Measurements from ENCODE around the gene AGRN. TPM values are rescaled to one million over a fixed set of nuclear protein-coding genes. Genes with fewer than 3 reads are reported as not detected.
"Not testable (repeated sequence)": the region's sequence is repeated elsewhere in the genome, so short reads cannot be mapped to it uniquely, and the experiment has no call there.

AGRN gene
- total and polyA plus RNA-seq, 5 experiments from 2014 or later: 0.15 to 6.4 (median 0.71) TPM

GRCh38 chr1:1098681-1099421 is 78.9 kb downstream of the AGRN start:
- peaks cover 0 to 5% (median 4%) of the 10 kb centered on the region in 3 donors for H3K36me3 Mint-ChIP-seq
- peak overlapping the region; percentile 7 to 71 (median 43) for H3K4me3 Mint-ChIP-seq

GRCh38 chr1:1099506-1100183 is 79.7 kb downstream of the AGRN start:
- Mint-ChIP-seq H3K27me3 (no peaks in the 10 kb centered on the region), H3K4me1 (peaks cover 34 to 66% (median 46%) of the 10 kb centered on the region in 4 donors), H3K27ac (peak overlapping the region; percentile 28 to 91 (median 73)), H3K9me3 (peaks cover 0 to 24% (median 12%) of the 10 kb centered on the region in 9 donors), H3K4me3 (peak overlapping the region; percentile 7 to 71 (median 43)), H3K36me3 (peaks cover 0 to 5% (median 4%) of the 10 kb centered on the region in 3 donors)
- DNase-seq: peak in 1 of 10 donors; percentile 56
- ATAC-seq: peak in 1 of 2 donors; percentile 37
- POLR2A ChIA-PET: no interaction called here

More at GRCh38 chr1:1098681-1099421, 78.9 kb downstream of the AGRN start:
- H3K9me3 Mint-ChIP-seq: peaks cover 0 to 24% (median 12%) of the 10 kb centered on the region in 9 donors
- peak; percentile 23 to 44 for ATAC-seq
- peak overlapping the region; percentile 28 to 91 (median 73) for H3K27ac Mint-ChIP-seq
- H3K4me1 Mint-ChIP-seq: peaks cover 28 to 58% (median 38%) of the 10 kb centered on the region in 4 donors
- no peaks in the 10 kb centered on the region for H3K27me3 Mint-ChIP-seq
- DNase-seq: peak in 3 of 10 donors; percentile 22 to 68 (median 60)
- POLR2A ChIA-PET: no interaction called here

- H3K36me3 Mint-ChIP-seq: peaks cover 0 to 5% (median 4%) of the 10 kb centered on the region in 3 donors
- DNase-seq (no peak), ATAC-seq (no peak)
- peak overlapping the region in 2 of 10 donors; percentile 11 to 83 for H3K27ac Mint-ChIP-seq
- H3K4me1 Mint-ChIP-seq: peaks cover 37 to 70% (median 50%) of the 10 kb centered on the region in 4 donors
- POLR2A ChIA-PET: interaction anchor here (1.2 kb wide), 1 partner anchor 36 kb away, joined by 3 read pairs; no protein-coding TSS in a partner anchor
- peak overlapping the region in 4 of 10 donors; percentile 13 to 26 (median 20) for H3K4me3 Mint-ChIP-seq
- peaks cover 0 to 24% (median 12%) of the 10 kb centered on the region in 9 donors for H3K9me3 Mint-ChIP-seq
- H3K27me3 Mint-ChIP-seq: no peaks in the 10 kb centered on the region
Observed at GRCh38 chr1:1100296-1100695, 80.4 kb downstream of the AGRN start.

GRCh38 chr1:1101503-1101902 is 81.6 kb downstream of the AGRN start:
- no peaks in the 10 kb centered on the region for H3K27me3 Mint-ChIP-seq
- peaks cover 39 to 75% (median 53%) of the 10 kb centered on the region in 4 donors for H3K4me1 Mint-ChIP-seq
- H3K27ac Mint-ChIP-seq: peak overlapping the region in 1 of 10 donors; percentile 22
- no peak overlapping the region for H3K4me3 Mint-ChIP-seq
- H3K36me3 Mint-ChIP-seq: peaks cover 0 to 5% (median 4%) of the 10 kb centered on the region in 3 donors
- H3K9me3 Mint-ChIP-seq: peaks cover 0 to 24% (median 12%) of the 10 kb centered on the region in 9 donors
- POLR2A ChIA-PET: interaction anchor here (1.1 to 1.2 kb wide), 2 partner anchors 14 to 37 kb away, joined by 3 read pairs; partner anchors contain the start of gene C1orf159
- ATAC-seq (no peak), DNase-seq (no peak)

GRCh38 chr1:1104152-1104551 is 84.2 kb downstream of the AGRN start:
- DNase-seq: peak in 4 of 10 donors; percentile 16 to 45 (median 26)
- H3K36me3 Mint-ChIP-seq, H3K27me3 Mint-ChIP-seq: not testable (repeated sequence)
- H3K9me3 Mint-ChIP-seq: peaks cover 0 to 18% (median 7%) of the 10 kb centered on the region in 9 donors
- peaks cover 35 to 66% (median 53%) of the 10 kb centered on the region in 4 donors for H3K4me1 Mint-ChIP-seq
- H3K27ac Mint-ChIP-seq: peak overlapping the region; percentile 80 to 96 (median 88)
- H3K4me3 Mint-ChIP-seq: peak overlapping the region; percentile 25 to 84 (median 69)
- peak; percentile 80 to 88 for ATAC-seq
- POLR2A ChIA-PET: interaction anchor here (1.3 to 1.6 kb wide), 3 partner anchors 9 to 90 kb away, joined by 3 to 6 read pairs (median 3); partner anchors contain the start of genes C1orf159 and ISG15

Other genes starting within 250 kb of the AGRN start
- not detected for gene SAMD11, start 96.2 kb upstream of the AGRN start, total RNA-seq
- gene SAMD11, start 96.2 kb upstream of the AGRN start, polyA plus RNA-seq: under 1 TPM in 1 of 3 donors, not detected in 2; 0.29 TPM
- gene NOC2L, start 60.9 kb upstream of the AGRN start, total RNA-seq: 10 to 100 TPM; 72.3 to 78.3 TPM
- gene NOC2L, start 60.9 kb upstream of the AGRN start, polyA plus RNA-seq: 10 to 100 TPM; 49.5 to 68.2 (median 60.5) TPM
- 10 to 100 TPM; 36.4 to 37.4 TPM for gene KLHL17, start 59.5 kb upstream of the AGRN start, total RNA-seq
- gene KLHL17, start 59.5 kb upstream of the AGRN start, polyA plus RNA-seq: 1 to 10 TPM in 2 of 3 donors, under 1 TPM in 1; 0.94 to 2.0 (median 1.1) TPM
- under 1 TPM; 0.60 to 0.93 TPM for gene PLEKHN1, start 53.6 kb upstream of the AGRN start, total RNA-seq
- gene PLEKHN1, start 53.6 kb upstream of the AGRN start, polyA plus RNA-seq: under 1 TPM in 1 of 3 donors, not detected in 2; 0.19 TPM
- gene PERM1, start 38.0 kb upstream of the AGRN start, total RNA-seq: not detected
- gene PERM1, start 38.0 kb upstream of the AGRN start, polyA plus RNA-seq: not detected
- gene HES4, start 20.0 kb upstream of the AGRN start, total RNA-seq: not detected
- under 1 TPM in 1 of 3 donors, not detected in 2; 0.85 TPM for gene HES4, start 20.0 kb upstream of the AGRN start, polyA plus RNA-seq
- 10 to 100 TPM; 30.3 to 30.7 TPM for gene ISG15, start 6.6 kb upstream of the AGRN start, total RNA-seq
- gene ISG15, start 6.6 kb upstream of the AGRN start, polyA plus RNA-seq: 100 to 1,000 TPM; 133 to 220 (median 217) TPM
- gene RNF223, start 54.2 kb downstream of the AGRN start, total RNA-seq: not detected
- gene RNF223, start 54.2 kb downstream of the AGRN start, polyA plus RNA-seq: not detected
- gene C1orf159, start 96.0 kb downstream of the AGRN start, total RNA-seq: 10 to 100 TPM; 24.9 to 26.5 TPM
- gene C1orf159, start 96.0 kb downstream of the AGRN start, polyA plus RNA-seq: 10 to 100 TPM in 1 of 3 donors, 1 to 10 TPM in 2; 3.2 to 10.7 (median 6.2) TPM
- not detected for gene TTLL10, start 153.8 kb downstream of the AGRN start, total RNA-seq
- not detected for gene TTLL10, start 153.8 kb downstream of the AGRN start, polyA plus RNA-seq
- 1 to 10 TPM; 1.5 to 1.6 TPM for gene TNFRSF18, start 186.5 kb downstream of the AGRN start, total RNA-seq
- gene TNFRSF18, start 186.5 kb downstream of the AGRN start, polyA plus RNA-seq: 1 to 10 TPM in 1 of 3 donors, not detected in 2; 2.3 TPM
- under 1 TPM; 0.44 to 0.73 TPM for gene TNFRSF4, start 194.0 kb downstream of the AGRN start, total RNA-seq
- under 1 TPM; 0.30 to 0.62 (median 0.30) TPM for gene TNFRSF4, start 194.0 kb downstream of the AGRN start, polyA plus RNA-seq
- 100 to 1,000 TPM; 110 to 115 TPM for gene SDF4, start 211.9 kb downstream of the AGRN start, total RNA-seq
- gene SDF4, start 211.9 kb downstream of the AGRN start, polyA plus RNA-seq: 10 to 100 TPM; 73.8 to 86.3 (median 76.7) TPM
- gene B3GALT6, start 212.1 kb downstream of the AGRN start, total RNA-seq: 10 to 100 TPM; 21.4 to 23.6 TPM
- 10 to 100 TPM in 2 of 3 donors, 1 to 10 TPM in 1; 8.8 to 24.6 (median 14.6) TPM for gene B3GALT6, start 212.1 kb downstream of the AGRN start, polyA plus RNA-seq
- gene C1QTNF12, start 226.6 kb downstream of the AGRN start, total RNA-seq: 1 to 10 TPM; 5.0 to 7.1 TPM
- under 1 TPM in 1 of 3 donors, not detected in 2; 0.22 TPM for gene C1QTNF12, start 226.6 kb downstream of the AGRN start, polyA plus RNA-seq